Measurements from ENCODE around the gene MFN1.

The MFN1 gene

GRCh38 chr3:179436517-179436916, 89.0 kb downstream of the MFN1 start:
- no peaks in the 10 kb centered on the region for H3K36me3 ChIP-seq (replicated peaks; ENCODE audit: insufficient read depth, low read length)
- H4K20me1 ChIP-seq (ENCODE audit: insufficient read depth, low read length): no peaks in the 10 kb centered on the region
- DNase-seq: no peak
- peaks cover 23% of the 10 kb centered on the region; the same call in 1 of the 2 replicates for H3F3A ChIP-seq (ENCODE audit: insufficient read depth, low read length)
- H3K4me3 ChIP-seq (ENCODE audit: low read length): no peak overlapping the region
- H3K9me2 ChIP-seq (replicated peaks; ENCODE audit: insufficient read depth, low read length): no peaks in the 10 kb centered on the region
- H3K4me1 ChIP-seq (ENCODE audit: low read length): peaks cover 23% of the 10 kb centered on the region
- TF ChIP-seq EZH2phosphoT487 (IDR thresholded peaks at IDR 0.05; ENCODE audit: low read length): no peak
- no peak overlapping the region for H3K9ac ChIP-seq (ENCODE audit: low read length)
- H3K27ac ChIP-seq (ENCODE audit: low read length): no peak overlapping the region
- H3K4me2 ChIP-seq (ENCODE audit: low read depth, low read length): no peak overlapping the region
- no peaks in the 10 kb centered on the region for H3K79me2 ChIP-seq (ENCODE audit: low read length)
- no peak overlapping the region for H2AFZ ChIP-seq (ENCODE audit: low read length)
- H3K27me3 ChIP-seq (replicated peaks; ENCODE audit: insufficient read depth, low read length): 0 out of 2 replicates have a peak, but pooled peaks cover 5% of the 10 kb centered on the region
- no peaks in the 10 kb centered on the region for H3K9me3 ChIP-seq (replicated peaks; ENCODE audit: insufficient read depth, low read length)

GRCh38 chr3:179438841-179439240, 91.3 kb downstream of the MFN1 start:
- H3K79me2 ChIP-seq (ENCODE audit: low read length): no peaks in the 10 kb centered on the region
- H3K4me2 ChIP-seq (ENCODE audit: low read depth, low read length): peak overlapping the region; percentile 60

More at GRCh38 chr3:179438841-179439240, 91.3 kb downstream of the MFN1 start:
- Histone ChIP-seq H3K36me3 (replicated peaks; ENCODE audit: insufficient read depth, low read length) (no peaks in the 10 kb centered on the region), H3K27me3 (replicated peaks; ENCODE audit: insufficient read depth, low read length) (0 out of 2 replicates have a peak, but pooled peaks cover 5% of the 10 kb centered on the region), H3K27ac (ENCODE audit: low read length) (peak overlapping the region; percentile 3; the same call in 1 of the 2 replicates), H3F3A (ENCODE audit: insufficient read depth, low read length) (peaks cover 17% of the 10 kb centered on the region; the same call in 1 of the 2 replicates), H3K9ac (ENCODE audit: low read length) (no peak overlapping the region), H2AFZ (ENCODE audit: low read length) (peak overlapping the region; percentile 45), H3K4me1 (ENCODE audit: low read length) (peaks cover 14% of the 10 kb centered on the region), H3K4me3 (ENCODE audit: low read length) (peak overlapping the region; percentile 5; the same call in 1 of the 2 replicates), H3K9me2 (replicated peaks; ENCODE audit: insufficient read depth, low read length) (no peaks in the 10 kb centered on the region), H3K9me3 (replicated peaks; ENCODE audit: insufficient read depth, low read length) (no peaks in the 10 kb centered on the region), H4K20me1 (ENCODE audit: insufficient read depth, low read length) (no peaks in the 10 kb centered on the region)
- TF ChIP-seq EZH2 (optimal IDR thresholded peaks at IDR 0.05; ENCODE audit: low read depth, low read length) (no peak), CTCF (IDR thresholded peaks at IDR 0.05; ENCODE audit: low read length) (no peak), EZH2phosphoT487 (IDR thresholded peaks at IDR 0.05; ENCODE audit: low read length) (no peak)
- peak; percentile 95 for DNase-seq
